AG04450 (cell line): Measurements from ENCODE around the gene NSMCE4A. TPM values are rescaled to one million over a fixed set of nuclear protein-coding genes. Genes with fewer than 3 reads are reported as not detected.
"Not testable (repeated sequence)": the region's sequence is repeated elsewhere in the genome, so short reads cannot be mapped to it uniquely, and the experiment has no call there.

Source experiments
- CTCF ChIA-PET: fragments of 300-600, 350-600 bp; formaldehyde crosslinking; extraction: SDS; loops from one replicate; lab custom pipeline; 2022; ENCODE audit warnings: antibody characterized with exemption, inconsistent platforms; lab: Charles Lee
- POLR2A ChIA-PET: fragments of 350-600 bp; formaldehyde crosslinking; extraction: SDS; loops from one replicate; lab custom pipeline; 2021; ENCODE audit warnings: antibody characterized with exemption, inconsistent platforms; lab: Yijun Ruan, JAX
- DNase-seq: peaks from one replicate; pipeline ENCODE4 v3.0.0-alpha.2; 2011; ENCODE audit warnings: low read depth, low spot score
- H3K27ac ChIP-seq: one replicate; pipeline ENCODE4 v1.5.1; 2012; ENCODE audit warnings: low read depth, low read length, control low read depth
- H3K27me3 ChIP-seq: one replicate; pipeline ENCODE4 v1.6.0; 2012; ENCODE audit warnings: low read length; ENCODE audit not compliant: control insufficient read depth, insufficient read depth
- H3K4me3 ChIP-seq: 2 replicates; pipeline ENCODE4 v1.5.1; 2011; ENCODE audit warnings: mild to moderate bottlenecking, low read depth, low read length, control low read depth
- H3K9me3 ChIP-seq: 2 replicates; pipeline ENCODE4 v1.5.1; 2012; ENCODE audit warnings: low read length; ENCODE audit not compliant: control insufficient read depth, insufficient read depth
- CTCF ChIP-seq: IDR thresholded peaks from 2 replicates; pipeline ENCODE4 v1.5.1; 2011; ENCODE audit warnings: low read depth, low read length, control low read depth, inconsistent platforms
- polyA plus RNA-seq: library from polyadenylated mRNA; depleted of rRNA; stranded (reverse); fragments of >200 nt; gene quantifications from 2 replicates; pipeline ENCODE4 v1.2.3, GENCODE V29; 2011

Gene NSMCE4A
- polyA plus RNA-seq, 1 experiment = 30.3 TPM

DNA sequence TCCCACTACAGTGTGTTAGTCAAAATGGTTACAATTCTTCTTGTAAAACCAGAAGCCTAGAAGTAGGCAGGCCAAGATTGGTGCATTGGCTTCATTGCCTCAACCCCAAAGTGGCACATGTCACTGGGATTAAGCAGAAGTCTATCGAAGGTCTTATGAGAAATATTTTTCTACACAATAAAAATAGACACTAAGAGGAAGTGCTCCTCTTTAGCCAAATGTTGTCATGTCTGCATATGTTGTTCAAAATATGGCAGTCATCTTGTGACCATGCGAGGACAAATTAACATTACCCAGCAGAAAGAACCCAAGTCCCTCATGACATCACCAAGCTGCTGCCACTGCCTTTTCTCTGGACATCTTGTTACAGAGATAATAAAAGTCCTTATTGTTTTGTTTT is 6.3 kb upstream of the NSMCE4A start:
- CTCF ChIA-PET = no interaction called here

DNA sequence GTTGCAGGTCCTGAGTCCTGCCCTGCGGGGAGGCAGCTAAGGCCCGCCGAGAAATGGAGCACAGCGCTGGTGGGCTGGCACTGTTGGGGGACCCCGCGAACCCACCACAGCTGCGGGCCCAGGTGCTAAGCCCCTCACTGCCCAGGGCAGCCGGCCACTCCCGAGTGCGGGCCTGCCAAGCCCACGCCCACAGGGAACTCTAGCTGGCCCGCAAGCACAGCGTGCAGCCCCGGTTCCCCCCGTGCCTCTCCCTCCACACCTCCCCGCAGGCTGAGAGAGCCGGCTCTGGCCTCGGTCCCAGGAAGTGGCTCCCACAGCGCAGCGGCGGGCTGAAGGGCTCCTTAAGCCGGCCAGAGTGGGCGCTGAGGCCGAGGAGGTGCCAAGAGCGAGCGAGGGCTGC is 3.5 kb upstream of the NSMCE4A start:
- POLR2A ChIA-PET = no interaction called here

More for the DNA sequence above, 6.3 kb upstream of the NSMCE4A start:
- no peak for TF ChIP-seq CTCF
- Histone ChIP-seq H3K9me3 (peaks cover 16% of the 10 kb centered on the region), H3K4me3 (no peak overlapping the region), H3K27ac (no peak overlapping the region), H3K27me3 (peaks cover 2% of the 10 kb centered on the region)
- POLR2A ChIA-PET = no interaction called here
- no peak for DNase-seq

DNA sequence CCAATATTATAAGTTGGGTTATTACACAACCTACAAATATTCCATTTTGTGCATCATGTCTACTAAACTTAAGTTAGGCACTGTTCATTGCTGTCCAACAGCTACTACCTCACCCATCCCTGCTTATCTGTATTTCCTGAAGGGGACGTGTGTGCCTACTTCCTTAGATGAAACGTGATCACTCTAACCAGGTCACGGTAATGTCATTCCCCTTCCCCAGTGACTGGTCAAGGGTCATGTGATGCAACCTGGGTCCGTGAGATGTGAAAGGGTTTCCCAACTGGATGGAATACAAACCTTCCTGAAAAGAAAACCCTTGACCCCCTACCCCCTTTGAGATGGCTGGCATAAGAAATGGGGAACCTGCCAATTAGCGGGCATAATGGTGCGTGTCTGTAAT is 1.6 kb upstream of the NSMCE4A start:
- no peak overlapping the region for H3K27ac ChIP-seq
- no peak for TF ChIP-seq CTCF
- no peak for DNase-seq
- ChIA-PET CTCF (interaction anchor here (0.8 kb wide), 1 partner anchor 75 kb away, joined by 4 read pairs; no protein-coding TSS in a partner anchor), POLR2A (no interaction called here)
- peaks cover 9% of the 10 kb centered on the region for H3K9me3 ChIP-seq
- no peak overlapping the region for H3K4me3 ChIP-seq
- no peaks in the 10 kb centered on the region for H3K27me3 ChIP-seq

More for the DNA sequence above, 3.5 kb upstream of the NSMCE4A start:
- no peak for DNase-seq
- Histone ChIP-seq H3K27ac (no peak overlapping the region), H3K4me3 (no peak overlapping the region), H3K9me3 (peaks cover 9% of the 10 kb centered on the region), H3K27me3 (no peaks in the 10 kb centered on the region)
- CTCF ChIA-PET = no interaction called here
- no peak for TF ChIP-seq CTCF

- no peak for TF ChIP-seq CTCF
- DNase-seq = no peak
- H3K27me3 ChIP-seq = no peaks in the 10 kb centered on the region
- H3K4me3 ChIP-seq = peak overlapping the region; percentile 73
- H3K27ac ChIP-seq = no peak overlapping the region
- ChIA-PET POLR2A (interaction anchor here (0.6 kb wide), 2 partner anchors 100 to 188 kb away, joined by 3 to 6 read pairs; no protein-coding TSS in a partner anchor), CTCF (interaction anchor here (0.6 to 1.6 kb wide), 14 partner anchors 9 to 292 kb away, joined by 3 to 26 read pairs (median 3); partner anchors contain the start of gene ATE1)
- peaks cover 9% of the 10 kb centered on the region for H3K9me3 ChIP-seq
Measured at GRCh38 chr10:121975295-121976086, 474 bp upstream of the NSMCE4A start.

- H3K9me3 ChIP-seq = peaks cover 9% of the 10 kb centered on the region
- H3K4me3 ChIP-seq = peak overlapping the region; percentile 73
- no peak for DNase-seq
- H3K27ac ChIP-seq = peak overlapping the region; percentile 21
- ChIA-PET POLR2A (interaction anchor here (0.9 kb wide), 1 partner anchor 139 kb away, joined by 5 read pairs; no protein-coding TSS in a partner anchor), CTCF (interaction anchor here (1.5 kb wide), 1 partner anchor 151 kb away, joined by 3 read pairs; no protein-coding TSS in a partner anchor)
- H3K27me3 ChIP-seq = no peaks in the 10 kb centered on the region
- no peak for TF ChIP-seq CTCF
Measured at GRCh38 chr10:121974019-121974534, 940 bp downstream of the NSMCE4A start.

DNA sequence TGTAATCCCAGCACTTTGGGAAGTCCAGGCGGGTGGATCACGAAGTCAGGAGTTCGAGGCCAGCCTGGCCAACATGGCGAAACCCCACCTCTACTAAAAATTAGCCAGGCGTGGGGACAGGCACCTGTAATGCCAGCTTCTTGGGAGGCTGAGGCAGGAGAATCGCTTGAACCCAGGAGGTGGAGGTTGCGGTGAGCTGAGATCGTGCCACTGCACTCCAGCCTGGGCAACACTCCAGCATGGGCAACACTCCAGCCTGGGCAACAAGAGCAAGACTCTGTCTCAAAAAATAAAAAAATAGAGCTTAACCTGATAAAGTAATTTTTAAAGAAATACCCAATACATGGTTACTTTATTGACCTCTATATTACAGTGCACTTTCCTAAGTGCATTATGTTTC is 5.9 kb downstream of the NSMCE4A start:
- H3K27ac ChIP-seq, H3K4me3 ChIP-seq, CTCF ChIA-PET, DNase-seq, POLR2A ChIA-PET, H3K27me3 ChIP-seq, H3K9me3 ChIP-seq: not testable (repeated sequence)
